ENCODE results near the gene MDK. TPM values are rescaled to one million over a fixed set of nuclear protein-coding genes. Genes with fewer than 3 reads are reported as not detected.

Gene MDK
- total and polyA plus RNA-seq, 2 experiments from 2014 or later, result 388 to 477 TPM

DNA sequence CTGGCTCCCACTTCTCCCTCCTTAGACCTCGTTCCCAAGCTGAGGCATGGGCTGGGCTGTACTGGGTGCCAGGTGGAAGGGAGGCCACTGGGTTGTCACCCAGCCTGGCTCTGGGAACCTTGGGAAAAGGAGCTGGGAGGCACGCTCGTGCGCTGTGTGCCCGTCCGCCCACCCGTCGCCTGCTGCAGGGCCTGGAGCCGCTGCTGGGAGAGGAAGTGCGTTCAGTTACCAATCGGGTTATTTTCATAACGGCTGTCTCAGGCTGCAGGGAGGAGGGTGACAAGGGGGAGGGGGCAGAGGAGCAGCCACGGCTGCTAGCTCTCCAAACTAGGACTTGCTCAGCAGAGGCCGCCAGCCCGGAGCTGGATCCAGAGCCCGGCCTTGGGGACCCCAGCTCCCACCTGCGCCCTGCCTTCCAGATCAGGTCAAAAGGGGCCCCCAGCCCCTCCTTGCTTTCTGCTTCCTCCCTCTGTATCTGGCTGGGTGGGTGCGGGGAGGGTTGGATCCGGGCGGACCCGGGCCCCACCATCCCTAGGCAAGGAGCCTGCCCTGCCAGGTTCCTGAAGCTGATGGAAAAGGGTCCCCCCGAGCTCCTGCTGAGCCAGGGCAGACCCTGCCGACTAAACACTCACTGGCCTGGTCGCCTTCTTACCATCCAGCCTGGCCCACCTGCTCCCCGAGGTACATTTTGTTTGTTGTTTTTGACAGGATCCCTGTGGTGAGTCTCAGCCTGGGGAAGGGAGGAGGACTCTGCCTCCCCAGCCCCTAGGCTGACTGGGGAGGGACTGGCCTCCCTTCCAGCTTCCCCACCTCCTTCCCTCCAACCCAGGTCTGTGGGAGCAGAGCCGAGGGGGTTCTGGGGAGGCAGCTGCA lies 19.9 kb upstream of the MDK start:
- Histone ChIP-seq H4K20me1 (replicated peaks; ENCODE audit: insufficient read depth) (peaks cover 23% of the 10 kb centered on the region), H3K4me3 (no peak overlapping the region), H3K27me3 (ENCODE audit: insufficient read depth) (no peaks in the 10 kb centered on the region), H3F3A (replicated peaks; ENCODE audit: low read depth) (0 out of 2 replicates have a peak, but pooled peaks cover 2% of the 10 kb centered on the region), H3K79me2 (replicated peaks; ENCODE audit: insufficient read depth) (peaks cover 60% of the 10 kb centered on the region), H3K4me2 (no peak overlapping the region), H3K36me3 (ENCODE audit: insufficient read depth) (no peaks in the 10 kb centered on the region), H3K4me1 (ENCODE audit: insufficient read depth) (peaks cover 22% of the 10 kb centered on the region), H2AFZ (no peak overlapping the region), H3K27ac (ENCODE audit: low read depth) (0 out of 2 replicates have a peak overlapping the region, but pooled peaks have one; percentile 32), H3K9me2 (ENCODE audit: insufficient read depth) (no peaks in the 10 kb centered on the region)
- peak; percentile 17 for ATAC-seq
- Mint-ChIP-seq H3K4me1 (peaks cover 49% of the 10 kb centered on the region), H3K36me3 (ENCODE audit: low read depth) (peaks cover 3% of the 10 kb centered on the region; the same call in 2 of the 3 replicates), H3K27ac (0 out of 2 replicates have a peak overlapping the region, but pooled peaks have one; percentile 72), H3K4me3 (no peak overlapping the region), H3K27me3 (ENCODE audit: insufficient read depth, low read depth, poor library complexity) (peaks cover 7% of the 10 kb centered on the region), H3K9me3 (no peaks in the 10 kb centered on the region)
- TF ChIP-seq, protein P1, sequence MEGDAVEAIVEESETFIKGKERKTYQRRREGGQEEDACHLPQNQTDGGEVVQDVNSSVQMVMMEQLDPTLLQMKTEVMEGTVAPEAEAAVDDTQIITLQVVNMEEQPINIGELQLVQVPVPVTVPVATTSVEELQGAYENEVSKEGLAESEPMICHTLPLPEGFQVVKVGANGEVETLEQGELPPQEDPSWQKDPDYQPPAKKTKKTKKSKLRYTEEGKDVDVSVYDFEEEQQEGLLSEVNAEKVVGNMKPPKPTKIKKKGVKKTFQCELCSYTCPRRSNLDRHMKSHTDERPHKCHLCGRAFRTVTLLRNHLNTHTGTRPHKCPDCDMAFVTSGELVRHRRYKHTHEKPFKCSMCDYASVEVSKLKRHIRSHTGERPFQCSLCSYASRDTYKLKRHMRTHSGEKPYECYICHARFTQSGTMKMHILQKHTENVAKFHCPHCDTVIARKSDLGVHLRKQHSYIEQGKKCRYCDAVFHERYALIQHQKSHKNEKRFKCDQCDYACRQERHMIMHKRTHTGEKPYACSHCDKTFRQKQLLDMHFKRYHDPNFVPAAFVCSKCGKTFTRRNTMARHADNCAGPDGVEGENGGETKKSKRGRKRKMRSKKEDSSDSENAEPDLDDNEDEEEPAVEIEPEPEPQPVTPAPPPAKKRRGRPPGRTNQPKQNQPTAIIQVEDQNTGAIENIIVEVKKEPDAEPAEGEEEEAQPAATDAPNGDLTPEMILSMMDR (conservative IDR thresholded peaks at IDR 0.05; ENCODE audit: low read depth in 2 of 2), result no peak
- TF ChIP-seq ZNF331 (CRISPR knock-in tag; IDR thresholded peaks at IDR 0.05; ENCODE audit: low read depth) (no peak), JUNB (IDR thresholded peaks at IDR 0.05; ENCODE audit: unreplicated experiment) (no peak), EZH2phosphoT487 (IDR thresholded peaks at IDR 0.05; ENCODE audit: unreplicated experiment) (no peak), EZH2 (IDR thresholded peaks at IDR 0.05; ENCODE audit: low read depth, unreplicated experiment) (no peak), NANOG (IDR thresholded peaks at IDR 0.05; ENCODE audit: borderline replicate concordance) (no peak), CREB1 (CRISPR knock-in tag; IDR thresholded peaks at IDR 0.05; ENCODE audit: low read depth) (no peak), STAT1 (IDR thresholded peaks at IDR 0.05; ENCODE audit: unreplicated experiment) (no peak), POLR2AphosphoS5 (IDR thresholded peaks at IDR 0.05; ENCODE audit: low read depth) (no peak), ZNF114 (CRISPR knock-in tag; IDR thresholded peaks at IDR 0.05) (no peak), ZNF462 (CRISPR knock-in tag; IDR thresholded peaks at IDR 0.05) (no peak)
- TF ChIP-seq, protein P2, sequence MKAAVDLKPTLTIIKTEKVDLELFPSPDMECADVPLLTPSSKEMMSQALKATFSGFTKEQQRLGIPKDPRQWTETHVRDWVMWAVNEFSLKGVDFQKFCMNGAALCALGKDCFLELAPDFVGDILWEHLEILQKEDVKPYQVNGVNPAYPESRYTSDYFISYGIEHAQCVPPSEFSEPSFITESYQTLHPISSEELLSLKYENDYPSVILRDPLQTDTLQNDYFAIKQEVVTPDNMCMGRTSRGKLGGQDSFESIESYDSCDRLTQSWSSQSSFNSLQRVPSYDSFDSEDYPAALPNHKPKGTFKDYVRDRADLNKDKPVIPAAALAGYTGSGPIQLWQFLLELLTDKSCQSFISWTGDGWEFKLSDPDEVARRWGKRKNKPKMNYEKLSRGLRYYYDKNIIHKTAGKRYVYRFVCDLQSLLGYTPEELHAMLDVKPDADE (IDR thresholded peaks at IDR 0.05), result no peak
- TF ChIP-seq, protein P3, sequence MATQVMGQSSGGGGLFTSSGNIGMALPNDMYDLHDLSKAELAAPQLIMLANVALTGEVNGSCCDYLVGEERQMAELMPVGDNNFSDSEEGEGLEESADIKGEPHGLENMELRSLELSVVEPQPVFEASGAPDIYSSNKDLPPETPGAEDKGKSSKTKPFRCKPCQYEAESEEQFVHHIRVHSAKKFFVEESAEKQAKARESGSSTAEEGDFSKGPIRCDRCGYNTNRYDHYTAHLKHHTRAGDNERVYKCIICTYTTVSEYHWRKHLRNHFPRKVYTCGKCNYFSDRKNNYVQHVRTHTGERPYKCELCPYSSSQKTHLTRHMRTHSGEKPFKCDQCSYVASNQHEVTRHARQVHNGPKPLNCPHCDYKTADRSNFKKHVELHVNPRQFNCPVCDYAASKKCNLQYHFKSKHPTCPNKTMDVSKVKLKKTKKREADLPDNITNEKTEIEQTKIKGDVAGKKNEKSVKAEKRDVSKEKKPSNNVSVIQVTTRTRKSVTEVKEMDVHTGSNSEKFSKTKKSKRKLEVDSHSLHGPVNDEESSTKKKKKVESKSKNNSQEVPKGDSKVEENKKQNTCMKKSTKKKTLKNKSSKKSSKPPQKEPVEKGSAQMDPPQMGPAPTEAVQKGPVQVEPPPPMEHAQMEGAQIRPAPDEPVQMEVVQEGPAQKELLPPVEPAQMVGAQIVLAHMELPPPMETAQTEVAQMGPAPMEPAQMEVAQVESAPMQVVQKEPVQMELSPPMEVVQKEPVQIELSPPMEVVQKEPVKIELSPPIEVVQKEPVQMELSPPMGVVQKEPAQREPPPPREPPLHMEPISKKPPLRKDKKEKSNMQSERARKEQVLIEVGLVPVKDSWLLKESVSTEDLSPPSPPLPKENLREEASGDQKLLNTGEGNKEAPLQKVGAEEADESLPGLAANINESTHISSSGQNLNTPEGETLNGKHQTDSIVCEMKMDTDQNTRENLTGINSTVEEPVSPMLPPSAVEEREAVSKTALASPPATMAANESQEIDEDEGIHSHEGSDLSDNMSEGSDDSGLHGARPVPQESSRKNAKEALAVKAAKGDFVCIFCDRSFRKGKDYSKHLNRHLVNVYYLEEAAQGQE (IDR thresholded peaks at IDR 0.05; ENCODE audit: unreplicated experiment), result no peak
- DNase-seq (ENCODE audit: low spot score), result no peak

Measured in GM23338 (cell line).